GM12878 (cell line): ENCODE data around the gene LRIT2. TPM values are rescaled to one million over a fixed set of nuclear protein-coding genes. Genes with fewer than 3 reads are reported as not detected.

ENCODE experiments used
- ATAC-seq: fragments of 200-7000 bp; cut with Tn5 transposase; 3 replicates; pipeline ENCODE4 v1.9.1; 2020; ENCODE audit warnings: mild to moderate bottlenecking, moderate library complexity
- BruUV-seq: library from RNA; stranded (reverse); fragments of 400-500 nt; replicated peaks from 2 replicates; lab custom pipeline; 2021; lab: Mats Ljungman, UMichigan
- CTCF ChIA-PET: fragments of 300-600 bp; sonication (Branson Sonifier 250); formaldehyde crosslinking; extraction: SDS; loops from one replicate; lab custom pipeline; 2021; ENCODE audit warnings: inconsistent platforms; lab: Yijun Ruan, JAX
- POLR2A ChIA-PET: fragments of 350-600 bp; formaldehyde crosslinking; extraction: SDS; loops from one replicate; lab custom pipeline; 2021; ENCODE audit warnings: inconsistent platforms; lab: Charles Lee
- RAD21 ChIA-PET: fragments of 300-600 bp; sonication (Branson Sonifier 250); formaldehyde crosslinking; loops from one replicate; lab custom pipeline; 2023; ENCODE audit warnings: antibody characterized with exemption; ENCODE audit not compliant: unreplicated experiment; lab: Charles Lee
- SMC1A ChIA-PET: fragments of 300-600 bp; sonication (Branson Sonifier 250); formaldehyde crosslinking; loops from one replicate; lab custom pipeline; 2023; ENCODE audit not compliant: unreplicated experiment, uncharacterized antibody; lab: Charles Lee
- DNase-seq: peaks from one replicate; pipeline ENCODE4 v3.0.0-alpha.2; 2011; ENCODE audit warnings: low read depth, low spot score
- FAIRE-seq: peaks from 3 replicates; lab custom pipeline; 2011; peaks lifted over from hg19 to GRCh38; lab: Jason Lieb, UNC
- H2AFZ ChIP-seq: 2 replicates; pipeline ENCODE4 v1.6.0; 2011; ENCODE audit warnings: low read depth, low read length, control low read depth; ENCODE audit not compliant: control insufficient read depth
- H3K27ac ChIP-seq: 2 replicates; pipeline ENCODE4 v1.5.1; 2011; ENCODE audit warnings: control low read depth; ENCODE audit not compliant: control insufficient read depth, insufficient read depth
- H3K27me3 ChIP-seq, 2 experiments: replicated peaks in 1 of 2; 2 replicates each; pipeline versions ENCODE4 v1.6.0 to v1.6.1; 2011; ENCODE audit warnings: low read length in 1 of 2; ENCODE audit not compliant: control insufficient read depth in 2 of 2, insufficient read depth in 2 of 2
- H3K36me3 ChIP-seq, 2 experiments: 2 replicates each; pipeline ENCODE4 v1.5.1; 2011; ENCODE audit warnings: low read length in 1 of 2; ENCODE audit not compliant: control insufficient read depth in 2 of 2, insufficient read depth in 2 of 2
- H3K4me1 ChIP-seq: 2 replicates; pipeline ENCODE4 v1.6.1; 2011; ENCODE audit warnings: mild to moderate bottlenecking, low read length, moderate library complexity, mixed read lengths; ENCODE audit not compliant: control insufficient read depth, insufficient read depth
- H3K4me2 ChIP-seq: 2 replicates; pipeline ENCODE4 v1.6.0; 2011; ENCODE audit warnings: control low read depth; ENCODE audit not compliant: control insufficient read depth, insufficient read depth
- H3K4me3 ChIP-seq: fragments of 200-600 bp; sonication (generic); 2 replicates; pipeline ENCODE4 v1.5.1; 2016
- H3K79me2 ChIP-seq: 2 replicates; pipeline ENCODE4 v1.6.0; 2011; ENCODE audit warnings: low read length; ENCODE audit not compliant: control insufficient read depth, insufficient read depth
- H3K9ac ChIP-seq: 2 replicates; pipeline ENCODE4 v1.8.0; 2011; ENCODE audit warnings: low read length, control low read depth, mixed read lengths; ENCODE audit not compliant: control insufficient read depth, insufficient read depth
- H3K9me3 ChIP-seq: replicated peaks from 3 replicates; pipeline ENCODE4 v1.5.1; 2011; ENCODE audit warnings: mild to moderate bottlenecking, low read length; ENCODE audit not compliant: control insufficient read depth, insufficient read depth
- H4K20me1 ChIP-seq: 2 replicates; pipeline ENCODE4 v1.6.0; 2011; ENCODE audit not compliant: control insufficient read depth, insufficient read depth
- BCL11A ChIP-seq: IDR thresholded peaks from 2 replicates; pipeline ENCODE4 v1.6.1; 2011; ENCODE audit warnings: low read depth, low read length
- FOXM1 ChIP-seq: IDR thresholded peaks from 2 replicates; pipeline ENCODE4 v1.6.1; 2012; ENCODE audit warnings: low read depth, mild to moderate bottlenecking, inconsistent platforms, low read length, moderate library complexity
- GATAD2B ChIP-seq: fragments of 450-650 bp; conservative IDR thresholded peaks from 2 replicates; pipeline ENCODE4 v1.6.1; 2017; ENCODE audit warnings: low read depth, mild to moderate bottlenecking, moderate library complexity
- LARP7 ChIP-seq: fragments of 450-650 bp; IDR thresholded peaks from 2 replicates; pipeline ENCODE4 v1.6.1; 2017; ENCODE audit warnings: mild to moderate bottlenecking
- RB1 ChIP-seq: fragments of 450-650 bp; formaldehyde crosslinking; IDR thresholded peaks from 2 replicates; pipeline ENCODE4 v1.6.1; 2017; ENCODE audit warnings: mild to moderate bottlenecking, borderline replicate concordance
- SMAD1 ChIP-seq: fragments of 450-650 bp; IDR thresholded peaks from 2 replicates; pipeline ENCODE4 v1.6.1; 2018; ENCODE audit warnings: mild to moderate bottlenecking, low read depth; ENCODE audit not compliant: partially characterized antibody
- SREBF2 ChIP-seq: IDR thresholded peaks from 2 replicates; pipeline ENCODE4 v1.6.1; 2012; ENCODE audit warnings: mild to moderate bottlenecking, low read length
- STAT3 ChIP-seq: IDR thresholded peaks from 2 replicates; pipeline ENCODE4 v1.6.1; 2011; ENCODE audit warnings: low read depth, low read length, improper control_type of control experiment
- SUZ12 ChIP-seq: fragments of 200-600 bp; sonication (generic); IDR thresholded peaks from one replicate; pipeline ENCODE4 v1.6.1; 2018; ENCODE audit warnings: antibody characterized with exemption, mild to moderate bottlenecking; ENCODE audit not compliant: unreplicated experiment
- TBL1XR1 ChIP-seq: IDR thresholded peaks from 2 replicates; pipeline ENCODE4 v1.6.1; 2012; ENCODE audit warnings: low read depth, low read length, improper control_type of control experiment
- YY1 ChIP-seq: IDR thresholded peaks from 2 replicates; pipeline ENCODE4 v1.6.1; 2011; ENCODE audit warnings: low read depth, mild to moderate bottlenecking, low read length
- ZNF217 ChIP-seq: fragments of 450-650 bp; IDR thresholded peaks from 2 replicates; pipeline ENCODE4 v1.6.1; 2017; ENCODE audit warnings: antibody characterized with exemption, mild to moderate bottlenecking
- ZNF274 ChIP-seq: IDR thresholded peaks from one replicate; pipeline ENCODE4 v1.8.0; 2011; ENCODE audit not compliant: insufficient read length, insufficient read depth
- ZNF622 ChIP-seq: fragments of 450-650 bp; IDR thresholded peaks from 2 replicates; pipeline ENCODE4 v1.6.1; 2017; ENCODE audit warnings: mild to moderate bottlenecking, inconsistent platforms
- ZZZ3 ChIP-seq: IDR thresholded peaks from 2 replicates; pipeline ENCODE4 v1.6.1; 2011; ENCODE audit warnings: low read depth; ENCODE audit not compliant: control insufficient read depth, insufficient read length
- WGBS: methylation state at CpG from one replicate; pipeline ENCODE4 v1.1.6; 2016; ENCODE audit warnings: low lambda C conversion rate; ENCODE audit not compliant: insufficient replicate concordance, insufficient coverage; ENCODE audit errors: missing lambda C conversion rate; 5-methylcytosine and 5-hydroxymethylcytosine counted together
- in situ Hi-C: fragments of 300-500 bp; cut with MboI; formaldehyde crosslinking; loops from 9 replicates; pipeline ENCODE4 v1.14.3; 2018; ENCODE audit warnings: mixed read lengths
- intact Hi-C: fragments of 100-400 bp; cut with micrococcal nuclease; formaldehyde crosslinking; loops from one replicate; pipeline ENCODE4 v1.14.2; 2022; ENCODE audit not compliant: unreplicated experiment
- polyA plus RNA-seq, 11 experiments: library from polyadenylated mRNA; depleted of rRNA in 4 of 11; unstranded in 6 of 11; stranded (reverse) in 5 of 11; fragments of >200 nt; fragmentation: Nextera tagmentation in 4 of 11; fragmentation: Illumina TruSeq in 1 of 11; extraction: Ambion mirVana in 4 of 11; extraction: Trizol in 1 of 11; gene quantifications; 1 replicate in 1 of 11; 2 replicates in 10 of 11; pipeline versions ENCODE4 v1.2.1 to v1.2.3, GENCODE V29; 2011 to 2016; ENCODE audit warnings: inconsistent platforms in 2 of 11, missing spikeins in 2 of 11, low read depth in 1 of 11
- total RNA-seq, 4 experiments: library from RNA; depleted of rRNA in 3 of 4; stranded (reverse); fragments of >200 nt in 3 of 4; fragmentation: Illumina TruSeq in 1 of 4; extraction: Trizol in 1 of 4; gene quantifications; 2 replicates each; pipeline versions ENCODE4 v1.2.1 to v1.2.3, GENCODE V29; 2013 to 2021
- TF ChIP-seq, protein P1 (sequence below): IDR thresholded peaks from 2 replicates; pipeline ENCODE4 v1.6.1; 2012; ENCODE audit warnings: improper control_type of control experiment, low read depth, low read length; ENCODE audit not compliant: insufficient replicate concordance
- TF ChIP-seq, protein P2 (sequence below): fragments of 450-650 bp; formaldehyde crosslinking; IDR thresholded peaks from 2 replicates; pipeline ENCODE4 v1.4.0; 2020; ENCODE audit warnings: mild to moderate bottlenecking, moderate library complexity
- TF ChIP-seq, protein P3 (sequence below): IDR thresholded peaks from 2 replicates; pipeline ENCODE4 v1.6.1; 2012; ENCODE audit warnings: low read depth, low read length, improper control_type of control experiment

Gene LRIT2
- total and polyA plus RNA-seq, 10 of the 15 experiments (the other 5 are each of a cell fraction or from before 2014, with no cell fraction given), result not detected

DNA sequence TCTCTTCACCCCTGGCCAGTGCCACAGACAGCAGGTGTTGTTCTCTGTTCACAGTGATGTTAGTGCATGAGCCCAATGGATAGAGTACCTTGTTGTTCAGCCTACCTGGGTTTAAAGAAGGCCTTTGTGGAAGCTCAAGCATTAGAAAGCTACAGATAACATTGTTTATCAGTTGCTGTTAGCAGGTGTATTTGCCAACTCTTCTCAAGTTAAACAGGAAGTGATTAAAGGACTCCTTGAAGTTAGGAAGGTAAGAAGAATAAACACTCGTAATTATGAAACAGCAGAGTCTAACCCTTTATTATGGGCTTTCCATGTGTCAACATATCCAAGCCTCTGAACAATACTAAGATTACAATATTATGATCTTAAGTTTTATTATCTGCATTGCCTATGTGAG, 45.4 kb upstream of the LRIT2 start:
- DNase-seq, result no peak
- ChIA-PET POLR2A (no interaction called here), CTCF (interaction anchor here (0.5 to 1.6 kb wide), 2 partner anchors 159 to 1640 kb away, joined by 3 to 4 read pairs; no protein-coding TSS in a partner anchor), SMC1A (no interaction called here), RAD21 (no interaction called here)
- no peaks in the 10 kb centered on the region for H4K20me1 ChIP-seq
- BruUV-seq, result no TSS peak
- no peak for ATAC-seq
- in situ Hi-C loops (no loop called here), intact Hi-C loops (no loop called here)
- no peaks in the 10 kb centered on the region for H3K79me2 ChIP-seq
- WGBS, result 0% methylated on average over 1 of the region's 1 CpG
- H3K27ac ChIP-seq, result no peak overlapping the region
- H3K4me1 ChIP-seq, result no peaks in the 10 kb centered on the region
- peaks cover 0 to 2% of the 10 kb centered on the region in 2 experiments; a peak in 2 of 4 replicates for H3K27me3 ChIP-seq
- no peaks in the 10 kb centered on the region for H3K9me3 ChIP-seq
- TF ChIP-seq ZNF622, result no peak
- no peak for TF ChIP-seq YY1
- no peak for TF ChIP-seq ZNF217
- TF ChIP-seq RB1, result no peak
- no peak for TF ChIP-seq SREBF2
- TF ChIP-seq GATAD2B, result no peak
- no peak for TF ChIP-seq SUZ12
- no peak for TF ChIP-seq STAT3
- TF ChIP-seq, protein P1, sequence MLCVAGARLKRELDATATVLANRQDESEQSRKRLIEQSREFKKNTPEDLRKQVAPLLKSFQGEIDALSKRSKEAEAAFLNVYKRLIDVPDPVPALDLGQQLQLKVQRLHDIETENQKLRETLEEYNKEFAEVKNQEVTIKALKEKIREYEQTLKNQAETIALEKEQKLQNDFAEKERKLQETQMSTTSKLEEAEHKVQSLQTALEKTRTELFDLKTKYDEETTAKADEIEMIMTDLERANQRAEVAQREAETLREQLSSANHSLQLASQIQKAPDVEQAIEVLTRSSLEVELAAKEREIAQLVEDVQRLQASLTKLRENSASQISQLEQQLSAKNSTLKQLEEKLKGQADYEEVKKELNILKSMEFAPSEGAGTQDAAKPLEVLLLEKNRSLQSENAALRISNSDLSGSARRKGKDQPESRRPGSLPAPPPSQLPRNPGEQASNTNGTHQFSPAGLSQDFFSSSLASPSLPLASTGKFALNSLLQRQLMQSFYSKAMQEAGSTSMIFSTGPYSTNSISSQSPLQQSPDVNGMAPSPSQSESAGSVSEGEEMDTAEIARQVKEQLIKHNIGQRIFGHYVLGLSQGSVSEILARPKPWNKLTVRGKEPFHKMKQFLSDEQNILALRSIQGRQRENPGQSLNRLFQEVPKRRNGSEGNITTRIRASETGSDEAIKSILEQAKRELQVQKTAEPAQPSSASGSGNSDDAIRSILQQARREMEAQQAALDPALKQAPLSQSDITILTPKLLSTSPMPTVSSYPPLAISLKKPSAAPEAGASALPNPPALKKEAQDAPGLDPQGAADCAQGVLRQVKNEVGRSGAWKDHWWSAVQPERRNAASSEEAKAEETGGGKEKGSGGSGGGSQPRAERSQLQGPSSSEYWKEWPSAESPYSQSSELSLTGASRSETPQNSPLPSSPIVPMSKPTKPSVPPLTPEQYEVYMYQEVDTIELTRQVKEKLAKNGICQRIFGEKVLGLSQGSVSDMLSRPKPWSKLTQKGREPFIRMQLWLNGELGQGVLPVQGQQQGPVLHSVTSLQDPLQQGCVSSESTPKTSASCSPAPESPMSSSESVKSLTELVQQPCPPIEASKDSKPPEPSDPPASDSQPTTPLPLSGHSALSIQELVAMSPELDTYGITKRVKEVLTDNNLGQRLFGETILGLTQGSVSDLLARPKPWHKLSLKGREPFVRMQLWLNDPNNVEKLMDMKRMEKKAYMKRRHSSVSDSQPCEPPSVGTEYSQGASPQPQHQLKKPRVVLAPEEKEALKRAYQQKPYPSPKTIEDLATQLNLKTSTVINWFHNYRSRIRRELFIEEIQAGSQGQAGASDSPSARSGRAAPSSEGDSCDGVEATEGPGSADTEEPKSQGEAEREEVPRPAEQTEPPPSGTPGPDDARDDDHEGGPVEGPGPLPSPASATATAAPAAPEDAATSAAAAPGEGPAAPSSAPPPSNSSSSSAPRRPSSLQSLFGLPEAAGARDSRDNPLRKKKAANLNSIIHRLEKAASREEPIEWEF, result no peak
- no peak for TF ChIP-seq BCL11A
- TF ChIP-seq, protein P2, sequence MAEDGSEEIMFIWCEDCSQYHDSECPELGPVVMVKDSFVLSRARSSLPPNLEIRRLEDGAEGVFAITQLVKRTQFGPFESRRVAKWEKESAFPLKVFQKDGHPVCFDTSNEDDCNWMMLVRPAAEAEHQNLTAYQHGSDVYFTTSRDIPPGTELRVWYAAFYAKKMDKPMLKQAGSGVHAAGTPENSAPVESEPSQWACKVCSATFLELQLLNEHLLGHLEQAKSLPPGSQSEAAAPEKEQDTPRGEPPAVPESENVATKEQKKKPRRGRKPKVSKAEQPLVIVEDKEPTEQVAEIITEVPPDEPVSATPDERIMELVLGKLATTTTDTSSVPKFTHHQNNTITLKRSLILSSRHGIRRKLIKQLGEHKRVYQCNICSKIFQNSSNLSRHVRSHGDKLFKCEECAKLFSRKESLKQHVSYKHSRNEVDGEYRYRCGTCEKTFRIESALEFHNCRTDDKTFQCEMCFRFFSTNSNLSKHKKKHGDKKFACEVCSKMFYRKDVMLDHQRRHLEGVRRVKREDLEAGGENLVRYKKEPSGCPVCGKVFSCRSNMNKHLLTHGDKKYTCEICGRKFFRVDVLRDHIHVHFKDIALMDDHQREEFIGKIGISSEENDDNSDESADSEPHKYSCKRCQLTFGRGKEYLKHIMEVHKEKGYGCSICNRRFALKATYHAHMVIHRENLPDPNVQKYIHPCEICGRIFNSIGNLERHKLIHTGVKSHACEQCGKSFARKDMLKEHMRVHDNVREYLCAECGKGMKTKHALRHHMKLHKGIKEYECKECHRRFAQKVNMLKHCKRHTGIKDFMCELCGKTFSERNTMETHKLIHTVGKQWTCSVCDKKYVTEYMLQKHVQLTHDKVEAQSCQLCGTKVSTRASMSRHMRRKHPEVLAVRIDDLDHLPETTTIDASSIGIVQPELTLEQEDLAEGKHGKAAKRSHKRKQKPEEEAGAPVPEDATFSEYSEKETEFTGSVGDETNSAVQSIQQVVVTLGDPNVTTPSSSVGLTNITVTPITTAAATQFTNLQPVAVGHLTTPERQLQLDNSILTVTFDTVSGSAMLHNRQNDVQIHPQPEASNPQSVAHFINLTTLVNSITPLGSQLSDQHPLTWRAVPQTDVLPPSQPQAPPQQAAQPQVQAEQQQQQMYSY (CRISPR knock-in tag), result no peak
- TF ChIP-seq ZZZ3, result no peak
- no peak for TF ChIP-seq LARP7
- TF ChIP-seq, protein P3, sequence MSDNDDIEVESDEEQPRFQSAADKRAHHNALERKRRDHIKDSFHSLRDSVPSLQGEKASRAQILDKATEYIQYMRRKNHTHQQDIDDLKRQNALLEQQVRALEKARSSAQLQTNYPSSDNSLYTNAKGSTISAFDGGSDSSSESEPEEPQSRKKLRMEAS, result no peak
- no peak for TF ChIP-seq FOXM1
- no peak for TF ChIP-seq TBL1XR1
- no peak for TF ChIP-seq SMAD1
- no peak for TF ChIP-seq ZNF274
- H3K9ac ChIP-seq, result no peak overlapping the region
- no peak for FAIRE-seq
- no peak overlapping the region for H3K4me3 ChIP-seq
- H3K36me3 ChIP-seq, result no peaks in the 10 kb centered on the region
- no peak overlapping the region for H3K4me2 ChIP-seq
- H2AFZ ChIP-seq, result no peak overlapping the region
